Psoas muscle (tissue), 8 donors: ENCODE measurements around the gene VMP1. TPM values are rescaled to one million over a fixed set of nuclear protein-coding genes. Genes with fewer than 3 reads are reported as not detected.

ENCODE experiments used
- ATAC-seq, 4 donors: fragments of 200-7000 bp; cut with Tn5 transposase; one replicate each; pipeline ENCODE4 v1.9.1; 2020; ENCODE audit warnings: moderate library complexity in 3 of 4, mild to moderate bottlenecking in 2 of 4
- DNase-seq, 2 donors: peaks; one replicate each; pipeline ENCODE4 v3.0.0-alpha.2; 2020
- H3K27ac ChIP-seq: fragments of 200-600 bp; one replicate; pipeline ENCODE4 v1.8.0; 2022
- H3K27me3 ChIP-seq, 3 donors: fragments of 200-600 bp in 1 of 3; one replicate each; pipeline versions ENCODE4 v1.6.1 to v1.8.0; 2013 to 2022; ENCODE audit warnings: low read length in 2 of 3, mild to moderate bottlenecking in 2 of 3, moderate library complexity in 1 of 3; ENCODE audit not compliant: insufficient read depth in 3 of 3
- H3K36me3 ChIP-seq, 2 donors: fragments of 200-600 bp in 1 of 2; one replicate each; pipeline versions ENCODE4 v1.6.1 to v1.8.0; 2013 to 2022; ENCODE audit warnings: low read depth in 1 of 2, mild to moderate bottlenecking in 1 of 2, moderate library complexity in 1 of 2; ENCODE audit not compliant: insufficient read depth in 1 of 2
- H3K4me1 ChIP-seq: fragments of 200-600 bp; one replicate; pipeline ENCODE4 v1.8.0; 2022
- H3K4me3 ChIP-seq: fragments of 200-600 bp; one replicate; pipeline ENCODE4 v1.8.0; 2022; ENCODE audit warnings: mild to moderate bottlenecking
- H3K9me3 ChIP-seq: fragments of 200-600 bp; one replicate; pipeline ENCODE4 v1.8.0; 2022
- CTCF ChIP-seq: fragments of 200-600 bp; IDR thresholded peaks from one replicate; pipeline ENCODE4 v1.8.0; 2022; ENCODE audit warnings: antibody characterized with exemption
- WGBS, 3 donors: extraction: QIAGEN DNeasy Blood & Tissue Kit; methylation state at CpG; one replicate each; pipeline versions ENCODE4 v1.1.6 to v1.1.7; 2013; 5-methylcytosine and 5-hydroxymethylcytosine counted together
- intact Hi-C, 2 donors: fragments of 100-400 bp; cut with DNase I; formaldehyde crosslinking; loops; one replicate each; pipeline versions ENCODE4 v1.11.0 to v1.14.2; 2022
- polyA plus RNA-seq, 3 donors: library from polyadenylated mRNA; stranded (reverse); fragments of 200-250 nt; gene quantifications; one replicate each; pipeline ENCODE4 v1.2.3, GENCODE V29; 2013
- total RNA-seq, 4 donors: library from RNA; stranded (reverse); fragmentation: NEBNext Ultra II Directional in 2 of 4; extraction: Animal tissue kit (Norgen Biotek cat#: 25700) in 2 of 4; gene quantifications; one replicate each; pipeline versions ENCODE4 v1.2.1 to v1.2.4, GENCODE V29; 2021 to 2023
- donor health status: healthy with polysubstance abuse.
- donor health status: DM: no; HTN: no; CAD: no; lungs with moderate emphysema.
- donor health status: Bipolar disorder and iron deficiency.
- donor health status: healthy.
- donor health status: DM: yes; HTN: yes; CAD: no.
- donor health status: DM: no; HTN: no; CAD: no.
- donor health status: DM: no; HTN: no; CAD: no.
- donor health status: DM: yes; HTN: yes; CAD: no.

The VMP1 gene
- total and polyA plus RNA-seq, 7 donors: 31.3 to 115 (median 60.5) TPM

- peaks cover 0 to 86% of the 10 kb centered on the region in 2 donors for H3K36me3 ChIP-seq
- H3K27me3 ChIP-seq: no peaks in the 10 kb centered on the region
- TF ChIP-seq CTCF: no peak
- intact Hi-C loops: no loop called here
- DNase-seq: no peak
- no peak overlapping the region for H3K27ac ChIP-seq
- 93 to 95% (median 94%) methylated on average over 2 of the region's 2 CpGs for WGBS, 3 donors
- H3K4me3 ChIP-seq: no peak overlapping the region
- H3K4me1 ChIP-seq: no peaks in the 10 kb centered on the region
- no peaks in the 10 kb centered on the region for H3K9me3 ChIP-seq
- no peak for ATAC-seq
These were observed 166.9 kb downstream of the VMP1 start for GRCh38 chr17:59874376-59874775.

GRCh38 chr17:59876107-59876506, 168.7 kb downstream of the VMP1 start:
- intact Hi-C loops: no loop called here
- no peak for TF ChIP-seq CTCF
- ATAC-seq: no peak
- Histone ChIP-seq H3K4me1 (no peaks in the 10 kb centered on the region), H3K9me3 (no peaks in the 10 kb centered on the region), H3K27me3 (no peaks in the 10 kb centered on the region), H3K36me3 (peaks cover 0 to 94% of the 10 kb centered on the region in 2 donors), H3K27ac (no peak overlapping the region), H3K4me3 (no peak overlapping the region)
- no peak for DNase-seq
- WGBS, 3 donors: 97 to 100% (median 97%) methylated on average over 3 of the region's 3 CpGs

- WGBS, 3 donors: 87 to 93% (median 88%) methylated on average over 5 of the region's 5 CpGs
These were observed 170.5 kb downstream of the VMP1 start for GRCh38 chr17:59877965-59878364.

GRCh38 chr17:59878624-59879023, 171.2 kb downstream of the VMP1 start:
- WGBS, 3 donors: 91 to 96% (median 92%) methylated on average over 3 of the region's 3 CpGs
- Histone ChIP-seq H3K27ac (no peak overlapping the region), H3K9me3 (no peaks in the 10 kb centered on the region), H3K27me3 (no peaks in the 10 kb centered on the region), H3K4me3 (no peak overlapping the region), H3K36me3 (peaks cover 0 to 96% of the 10 kb centered on the region in 2 donors), H3K4me1 (no peaks in the 10 kb centered on the region)
- TF ChIP-seq CTCF: no peak
- DNase-seq (no peak), ATAC-seq (no peak)
- intact Hi-C loops: no loop called here

More at GRCh38 chr17:59877965-59878364, 170.5 kb downstream of the VMP1 start:
- ATAC-seq (no peak), DNase-seq (no peak)
- no peaks in the 10 kb centered on the region for H3K27me3 ChIP-seq
- no peaks in the 10 kb centered on the region for H3K4me1 ChIP-seq
- H3K9me3 ChIP-seq: no peaks in the 10 kb centered on the region
- H3K4me3 ChIP-seq: no peak overlapping the region
- no peak for TF ChIP-seq CTCF
- intact Hi-C loops: no loop called here
- H3K27ac ChIP-seq: no peak overlapping the region
- peaks cover 0 to 96% of the 10 kb centered on the region in 2 donors for H3K36me3 ChIP-seq

GRCh38 chr17:59884861-59885260, 177.4 kb downstream of the VMP1 start:
- Histone ChIP-seq H3K27me3 (no peaks in the 10 kb centered on the region), H3K4me1 (no peaks in the 10 kb centered on the region), H3K9me3 (no peaks in the 10 kb centered on the region), H3K4me3 (no peak overlapping the region), H3K27ac (no peak overlapping the region), H3K36me3 (peaks cover 0 to 83% of the 10 kb centered on the region in 2 donors)
- WGBS, 3 donors: 93 to 94% (median 93%) methylated on average over 9 of the region's 9 CpGs
- no peak for ATAC-seq
- no peak for DNase-seq
- intact Hi-C loops: no loop called here
- no peak for TF ChIP-seq CTCF
